Measurements from ENCODE around the gene NXPE2. TPM values are rescaled to one million over a fixed set of nuclear protein-coding genes. Genes with fewer than 3 reads are reported as not detected.
"Not testable (repeated sequence)": the region's sequence is repeated elsewhere in the genome, so short reads cannot be mapped to it uniquely, and the experiment has no call there.

The NXPE2 gene
- not detected for total RNA-seq

GRCh38 chr11:114678125-114679036, at the start of gene NXPE2:
TSS of gene NXPE2 (plus strand) at chr11:114678527. CDS start at chr11:114678576, 49 bp downstream.
- no peak for DNase-seq
- H3K4me1 Mint-ChIP-seq (ENCODE audit: low read depth): no peaks in the 10 kb centered on the region
- H3K27me3 Mint-ChIP-seq (ENCODE audit: low read depth): peaks cover 13% of the 10 kb centered on the region
- ATAC-seq (replicated peaks in 1 of 2): no peak
- no peak within 1 kb of the TSS for H3K4me3 Mint-ChIP-seq
- H3K27ac Mint-ChIP-seq: no peak within 1 kb of the TSS
- H3K9me3 Mint-ChIP-seq: peaks cover 2% of the 10 kb centered on the region in 2 donors
- H3K36me3 Mint-ChIP-seq (ENCODE audit: insufficient read depth in 2 of 2): no peaks in the 10 kb centered on the region

- H3K4me1 Mint-ChIP-seq (ENCODE audit: low read depth); H3K4me3 Mint-ChIP-seq; H3K27ac Mint-ChIP-seq; H3K27me3 Mint-ChIP-seq (ENCODE audit: low read depth); H3K36me3 Mint-ChIP-seq (ENCODE audit: insufficient read depth in 2 of 2); DNase-seq; H3K9me3 Mint-ChIP-seq: not testable (repeated sequence)
- ATAC-seq (replicated peaks in 1 of 2): peak in 1 of 2 donors; percentile 51
These were observed 46.8 kb upstream of the NXPE2 start for GRCh38 chr11:114631445-114631965.

- H3K9me3 Mint-ChIP-seq; H3K4me3 Mint-ChIP-seq; DNase-seq; H3K27me3 Mint-ChIP-seq (ENCODE audit: low read depth); H3K36me3 Mint-ChIP-seq (ENCODE audit: insufficient read depth in 2 of 2); ATAC-seq (replicated peaks in 1 of 2); H3K27ac Mint-ChIP-seq; H3K4me1 Mint-ChIP-seq (ENCODE audit: low read depth): not testable (repeated sequence)
These were observed 38.9 kb upstream of the NXPE2 start for GRCh38 chr11:114639440-114639839.

- no peak for DNase-seq
- Mint-ChIP-seq H3K9me3 (peaks cover 0 to 2% of the 10 kb centered on the region in 2 donors), H3K36me3 (ENCODE audit: insufficient read depth in 2 of 2) (no peaks in the 10 kb centered on the region), H3K4me1 (ENCODE audit: low read depth) (no peaks in the 10 kb centered on the region), H3K27ac (no peak overlapping the region), H3K4me3 (no peak overlapping the region), H3K27me3 (ENCODE audit: low read depth) (no peaks in the 10 kb centered on the region)
- no peak for ATAC-seq (replicated peaks in 1 of 2)
These were observed 27.7 kb upstream of the NXPE2 start for GRCh38 chr11:114650661-114651060.

- ATAC-seq (replicated peaks in 1 of 2) (no peak), DNase-seq (no peak)
- Mint-ChIP-seq H3K27me3 (ENCODE audit: low read depth) (no peaks in the 10 kb centered on the region), H3K36me3 (ENCODE audit: insufficient read depth in 2 of 2) (no peaks in the 10 kb centered on the region), H3K4me3 (no peak overlapping the region), H3K9me3 (peaks cover 0 to 2% of the 10 kb centered on the region in 2 donors), H3K27ac (no peak overlapping the region), H3K4me1 (ENCODE audit: low read depth) (no peaks in the 10 kb centered on the region)
These were observed 27.1 kb upstream of the NXPE2 start for GRCh38 chr11:114651145-114651718.

- no peak overlapping the region for H3K27ac Mint-ChIP-seq
- no peak overlapping the region for H3K4me3 Mint-ChIP-seq
- no peaks in the 10 kb centered on the region for H3K4me1 Mint-ChIP-seq (ENCODE audit: low read depth)
- no peak for DNase-seq
- ATAC-seq (replicated peaks in 1 of 2): no peak
- peaks cover 0 to 2% of the 10 kb centered on the region in 2 donors for H3K9me3 Mint-ChIP-seq
- no peaks in the 10 kb centered on the region for H3K27me3 Mint-ChIP-seq (ENCODE audit: low read depth)
- H3K36me3 Mint-ChIP-seq (ENCODE audit: insufficient read depth in 2 of 2): no peaks in the 10 kb centered on the region
These were observed 25.2 kb upstream of the NXPE2 start for GRCh38 chr11:114653148-114653547.

GRCh38 chr11:114664641-114665040, 13.7 kb upstream of the NXPE2 start:
- no peaks in the 10 kb centered on the region for H3K27me3 Mint-ChIP-seq (ENCODE audit: low read depth)
- H3K9me3 Mint-ChIP-seq: peaks cover 0 to 2% of the 10 kb centered on the region in 2 donors
- no peak for ATAC-seq (replicated peaks in 1 of 2)
- H3K36me3 Mint-ChIP-seq (ENCODE audit: insufficient read depth in 2 of 2): no peaks in the 10 kb centered on the region
- no peak overlapping the region for H3K27ac Mint-ChIP-seq
- DNase-seq: no peak
- H3K4me1 Mint-ChIP-seq (ENCODE audit: low read depth): no peaks in the 10 kb centered on the region
- H3K4me3 Mint-ChIP-seq: no peak overlapping the region

- Mint-ChIP-seq H3K27me3 (ENCODE audit: low read depth) (no peaks in the 10 kb centered on the region), H3K4me3 (no peak overlapping the region), H3K36me3 (ENCODE audit: insufficient read depth in 2 of 2) (peaks cover 3 to 5% of the 10 kb centered on the region in 2 donors), H3K9me3 (peaks cover 7% of the 10 kb centered on the region in 2 donors), H3K4me1 (ENCODE audit: low read depth) (no peaks in the 10 kb centered on the region), H3K27ac (no peak overlapping the region)
- no peak for DNase-seq
- no peak for ATAC-seq (replicated peaks in 1 of 2)
These were observed 11.6 kb upstream of the NXPE2 start for GRCh38 chr11:114666760-114667159.

GRCh38 chr11:114668109-114668508, 10.2 kb upstream of the NXPE2 start:
- Mint-ChIP-seq H3K27me3 (ENCODE audit: low read depth) (no peaks in the 10 kb centered on the region), H3K4me1 (ENCODE audit: low read depth) (no peaks in the 10 kb centered on the region), H3K36me3 (ENCODE audit: insufficient read depth in 2 of 2) (peaks cover 3 to 5% of the 10 kb centered on the region in 2 donors), H3K27ac (no peak overlapping the region), H3K4me3 (no peak overlapping the region), H3K9me3 (peaks cover 10 to 11% of the 10 kb centered on the region in 2 donors)
- no peak for DNase-seq
- no peak for ATAC-seq (replicated peaks in 1 of 2)

GRCh38 chr11:114673661-114674060, 4.7 kb upstream of the NXPE2 start:
- Mint-ChIP-seq H3K4me3 (no peak overlapping the region), H3K36me3 (ENCODE audit: insufficient read depth in 2 of 2) (peaks cover 3 to 5% of the 10 kb centered on the region in 2 donors), H3K4me1 (ENCODE audit: low read depth) (no peaks in the 10 kb centered on the region), H3K9me3 (peaks cover 10 to 11% of the 10 kb centered on the region in 2 donors), H3K27me3 (ENCODE audit: low read depth) (peaks cover 9% of the 10 kb centered on the region), H3K27ac (no peak overlapping the region)
- DNase-seq (no peak), ATAC-seq (replicated peaks in 1 of 2) (no peak)

- Mint-ChIP-seq H3K9me3 (peaks cover 4 to 7% of the 10 kb centered on the region in 2 donors), H3K27me3 (ENCODE audit: low read depth) (peaks cover 13% of the 10 kb centered on the region), H3K4me1 (ENCODE audit: low read depth) (no peaks in the 10 kb centered on the region), H3K36me3 (ENCODE audit: insufficient read depth in 2 of 2) (peaks cover 0 to 4% of the 10 kb centered on the region in 2 donors), H3K27ac (no peak overlapping the region), H3K4me3 (no peak overlapping the region)
- ATAC-seq (replicated peaks in 1 of 2) (no peak), DNase-seq (no peak)
These were observed 1.2 kb downstream of the NXPE2 start for GRCh38 chr11:114679505-114679904.

GRCh38 chr11:114683007-114683406, 4.7 kb downstream of the NXPE2 start:
- Mint-ChIP-seq H3K27ac (no peak overlapping the region), H3K27me3 (ENCODE audit: low read depth) (peaks cover 7% of the 10 kb centered on the region), H3K36me3 (ENCODE audit: insufficient read depth in 2 of 2) (peaks cover 0 to 4% of the 10 kb centered on the region in 2 donors), H3K4me3 (no peak overlapping the region), H3K9me3 (peaks cover 6 to 7% of the 10 kb centered on the region in 2 donors), H3K4me1 (ENCODE audit: low read depth) (no peaks in the 10 kb centered on the region)
- ATAC-seq (replicated peaks in 1 of 2) (no peak), DNase-seq (no peak)

GRCh38 chr11:114684636-114685035, 6.3 kb downstream of the NXPE2 start:
- Mint-ChIP-seq H3K27ac (no peak overlapping the region), H3K4me3 (no peak overlapping the region)
- ATAC-seq (replicated peaks in 1 of 2): no peak

More at GRCh38 chr11:114684636-114685035, 6.3 kb downstream of the NXPE2 start:
- no peaks in the 10 kb centered on the region for H3K4me1 Mint-ChIP-seq (ENCODE audit: low read depth)
- H3K27me3 Mint-ChIP-seq (ENCODE audit: low read depth): no peaks in the 10 kb centered on the region
- DNase-seq: no peak
- H3K9me3 Mint-ChIP-seq: peaks cover 6 to 7% of the 10 kb centered on the region in 2 donors
- peaks cover 0 to 4% of the 10 kb centered on the region in 2 donors for H3K36me3 Mint-ChIP-seq (ENCODE audit: insufficient read depth in 2 of 2)
